HG03457 (cell line): ENCODE results near the gene KCNJ1.
A peak's percentile ranks its signal among the peaks of the same experiment; 100 is the strongest.

Source experiments
- ATAC-seq: cut with Tn5 transposase; IDR thresholded peaks from one replicate; pipeline ENCODE4 v1.9.1; 2021; ENCODE audit warnings: moderate number of reproducible peaks; ENCODE audit not compliant: unreplicated experiment

KCNJ1 gene

GRCh38 chr11:128882451-128882850 is 15.4 kb upstream of the KCNJ1 start:
- no peak for ATAC-seq

DNA sequence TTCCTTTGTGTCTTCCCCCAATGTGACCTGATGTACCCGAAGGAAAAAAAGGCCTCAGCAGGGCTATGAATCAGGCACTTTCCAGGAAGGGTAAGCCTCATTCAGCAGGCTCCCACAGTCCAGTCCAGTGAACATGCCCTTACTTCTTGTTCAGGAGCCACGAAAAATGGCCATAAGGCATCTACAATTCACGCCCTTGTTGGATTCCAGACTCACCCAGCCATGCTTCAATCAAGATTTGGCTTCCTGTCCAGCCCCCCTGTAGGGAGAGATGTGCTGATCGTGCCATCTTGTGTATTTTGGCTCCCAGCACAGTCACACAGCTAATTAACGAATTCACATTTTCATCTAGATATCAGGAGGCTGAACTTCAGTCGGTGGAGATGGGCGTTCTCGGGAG is 14.1 kb upstream of the KCNJ1 start:
- ATAC-seq: no peak

- no peak for ATAC-seq
These were observed 12.7 kb upstream of the KCNJ1 start for GRCh38 chr11:128879817-128880216.

DNA sequence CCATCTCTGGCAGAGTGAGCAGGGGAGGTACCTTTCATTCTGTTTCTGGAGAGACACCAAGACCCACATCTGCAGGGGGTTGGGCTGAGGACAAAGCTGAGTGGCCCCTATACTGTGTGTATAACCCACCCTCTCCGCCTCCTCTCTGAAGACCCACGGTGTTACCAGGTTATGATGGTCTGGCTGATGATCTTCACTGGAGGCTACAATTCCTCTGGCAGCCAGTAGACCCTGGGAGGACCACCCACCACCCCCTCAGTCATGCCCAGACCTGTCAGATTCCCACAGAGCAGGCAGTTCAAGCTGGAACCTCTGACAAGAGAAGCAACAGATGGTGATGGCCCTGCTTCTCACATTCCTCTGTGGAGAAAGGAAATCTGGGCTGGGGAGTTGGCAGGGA is 11.4 kb upstream of the KCNJ1 start:
- no peak for ATAC-seq

DNA sequence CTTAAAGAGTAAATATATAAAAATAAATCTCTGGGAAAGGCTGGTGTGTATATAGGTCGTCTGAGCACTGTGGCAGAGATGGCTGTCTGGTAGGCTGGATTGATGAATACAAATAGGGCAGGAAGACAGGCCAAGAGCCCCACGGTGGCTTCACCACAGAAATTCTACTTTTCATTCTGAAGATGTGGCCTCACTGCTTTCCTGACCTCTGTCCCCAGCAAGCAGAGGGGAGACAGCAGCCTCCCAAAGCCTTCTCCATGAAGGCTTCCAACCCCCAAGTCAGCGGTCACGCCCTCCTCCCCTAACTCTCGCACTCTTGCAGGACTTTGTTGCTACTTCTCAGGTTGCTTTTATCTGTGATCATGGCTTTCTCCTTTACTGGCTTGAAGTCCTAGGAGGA is 10.6 kb upstream of the KCNJ1 start:
- ATAC-seq: no peak

GRCh38 chr11:128876133-128876650 is 9.1 kb upstream of the KCNJ1 start:
- ATAC-seq: no peak

- no peak for ATAC-seq
These were observed 7.3 kb upstream of the KCNJ1 start for GRCh38 chr11:128874427-128874826.

DNA sequence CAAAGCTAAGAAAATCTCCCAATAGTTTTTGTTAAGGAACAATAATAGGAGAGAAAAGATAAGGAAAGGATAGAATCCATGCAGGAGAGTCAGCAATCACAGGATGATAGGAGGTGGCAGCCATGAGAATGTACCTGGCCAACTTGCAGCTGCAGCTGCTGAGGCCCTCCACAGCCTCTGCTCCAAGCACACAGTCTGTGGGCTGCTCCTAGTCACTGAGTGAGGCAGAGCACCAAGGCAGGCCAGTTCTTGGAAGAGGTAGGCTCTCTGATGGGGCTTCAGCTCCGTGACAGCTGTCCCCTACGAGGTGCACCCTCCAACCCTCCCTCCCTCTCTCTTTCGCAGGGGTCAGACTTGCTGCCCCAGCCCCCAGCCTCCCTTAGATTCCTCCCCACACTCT is 5.5 kb upstream of the KCNJ1 start:
- ATAC-seq: no peak

GRCh38 chr11:128872094-128872493 is 5.0 kb upstream of the KCNJ1 start:
- no peak for ATAC-seq

DNA sequence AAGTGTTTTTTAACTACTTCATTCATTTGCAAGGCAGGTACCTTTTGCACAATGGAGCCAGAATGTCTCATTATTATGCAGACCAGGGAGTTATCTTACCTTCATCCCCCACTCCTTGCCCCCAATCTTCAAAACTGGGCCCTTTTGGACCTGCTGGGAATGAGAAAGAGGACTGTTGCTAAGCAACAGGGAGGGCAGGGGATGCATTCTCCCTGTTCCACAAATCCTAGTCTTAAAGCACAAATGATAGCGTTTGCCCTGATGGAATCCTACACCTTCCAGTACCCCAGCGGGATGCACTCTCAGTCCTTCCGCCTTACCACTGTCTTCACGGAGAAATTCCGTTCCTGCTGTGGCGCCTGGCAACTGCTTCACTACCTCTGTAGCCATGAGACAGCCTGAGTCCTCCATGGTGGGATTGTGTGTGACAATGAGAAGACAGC is 4.1 kb upstream of the KCNJ1 start:
- no peak for ATAC-seq

DNA sequence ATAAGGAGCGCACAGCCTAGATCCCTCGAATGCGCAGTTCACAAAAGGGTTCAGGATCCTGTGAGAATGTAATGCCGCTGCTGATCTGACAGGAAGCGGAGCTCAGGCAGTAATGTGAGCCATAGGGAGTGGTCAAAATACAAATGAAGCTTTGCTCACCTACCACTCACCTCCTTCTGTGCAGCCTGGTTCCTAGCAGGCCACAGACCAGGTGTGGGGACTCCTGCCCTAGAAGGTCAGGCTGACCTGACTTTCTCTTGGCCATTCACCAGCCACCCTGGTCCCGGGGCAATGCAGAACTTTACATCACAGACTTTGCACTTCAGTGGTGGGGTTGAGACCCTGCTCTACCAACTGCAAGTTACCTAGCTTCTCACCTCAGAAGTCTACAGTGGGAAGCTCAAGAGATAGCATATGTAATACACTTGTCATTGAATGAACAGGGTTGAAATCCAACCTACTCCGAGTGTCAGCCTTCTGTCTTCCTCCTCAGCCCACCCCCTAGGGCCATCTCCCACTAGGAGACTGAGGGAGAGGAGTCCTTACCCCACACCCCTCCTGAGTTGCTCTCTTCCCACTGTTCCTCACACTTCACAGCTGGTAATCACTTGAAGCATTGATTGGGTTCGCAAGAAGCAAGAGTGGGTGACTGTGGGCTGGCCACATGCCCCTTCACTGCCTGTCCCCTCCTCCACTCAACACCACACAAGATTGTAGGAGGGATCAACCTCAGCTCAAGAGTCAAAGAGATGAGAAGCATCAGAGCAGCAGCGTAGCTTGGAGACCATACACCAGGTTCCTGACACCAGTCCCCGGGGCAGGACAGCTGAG is 2.0 kb upstream of the KCNJ1 start:
- no peak for ATAC-seq

DNA sequence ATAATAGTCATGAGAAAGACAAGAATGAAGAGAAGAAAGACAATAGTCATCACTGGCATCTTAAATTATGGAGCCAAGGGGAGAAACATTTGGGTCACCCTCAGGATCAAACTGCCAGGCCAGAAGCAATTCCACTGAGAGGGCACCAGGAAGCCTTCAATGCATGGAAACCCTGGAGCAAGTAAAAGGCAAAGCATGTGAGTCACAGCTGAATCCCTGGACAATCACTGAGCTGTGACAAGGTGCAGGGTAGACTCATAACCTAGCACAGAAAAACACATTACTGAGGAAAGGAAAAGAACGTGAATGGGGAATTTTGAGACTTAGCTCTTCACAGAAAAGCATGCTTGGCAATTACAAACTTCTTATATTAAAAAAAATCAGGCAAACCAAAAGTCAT is 1.6 kb downstream of the KCNJ1 start:
- ATAC-seq: no peak

DNA sequence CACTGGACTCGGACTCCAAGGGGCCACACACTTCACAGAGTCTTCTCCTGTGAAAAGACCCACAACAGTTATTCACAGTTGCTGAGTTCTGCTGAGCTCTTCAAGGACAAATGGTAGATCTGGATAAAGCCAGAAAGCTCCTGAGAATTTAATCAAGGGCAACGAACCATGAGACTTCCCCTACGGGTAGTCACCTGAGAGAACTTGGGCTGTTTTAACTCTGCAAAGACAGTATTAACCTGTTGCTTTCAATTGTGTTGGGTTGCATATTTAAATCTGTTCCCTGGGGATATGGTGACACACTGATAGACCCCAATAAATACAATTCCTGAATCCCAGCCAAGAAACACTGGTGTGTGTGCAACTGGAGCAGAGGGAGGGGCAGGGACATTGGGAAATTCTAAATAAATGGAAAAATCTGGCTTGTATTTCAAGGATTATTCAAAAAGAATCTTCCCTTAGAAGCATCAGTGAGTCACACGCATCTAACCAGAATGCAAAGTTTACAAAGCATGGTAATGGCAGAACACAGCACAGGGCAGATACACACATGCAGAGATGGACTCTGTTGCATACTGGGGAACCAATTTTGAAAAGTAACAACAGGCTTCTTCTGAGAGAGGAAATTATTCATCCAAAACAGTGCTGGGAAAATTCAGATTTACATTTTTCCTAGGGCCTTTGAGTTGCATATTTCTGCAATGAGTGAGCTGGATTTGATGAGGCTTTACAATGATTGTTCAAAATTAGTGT is 4.0 kb downstream of the KCNJ1 start:
- no peak for ATAC-seq

DNA sequence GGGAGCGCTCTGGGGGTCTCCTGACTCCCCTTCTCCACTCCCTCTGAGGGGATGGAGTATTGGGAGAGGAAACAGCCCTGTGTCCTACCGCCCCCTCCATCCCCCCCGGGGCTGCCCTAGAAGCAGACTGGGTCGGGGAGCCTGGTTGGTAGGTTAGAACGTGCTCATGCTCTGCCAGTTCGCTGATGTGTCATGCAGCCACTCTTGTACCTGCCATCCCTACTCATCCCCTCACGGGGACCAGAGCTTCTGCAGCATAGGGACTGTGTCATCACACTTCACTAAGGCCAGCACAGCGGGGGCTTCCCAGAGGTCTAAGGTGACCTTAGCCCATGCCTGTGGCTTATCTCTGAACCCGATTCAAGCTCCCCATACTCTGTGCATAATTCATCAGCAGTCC is 4.7 kb downstream of the KCNJ1 start:
- ATAC-seq: no peak

DNA sequence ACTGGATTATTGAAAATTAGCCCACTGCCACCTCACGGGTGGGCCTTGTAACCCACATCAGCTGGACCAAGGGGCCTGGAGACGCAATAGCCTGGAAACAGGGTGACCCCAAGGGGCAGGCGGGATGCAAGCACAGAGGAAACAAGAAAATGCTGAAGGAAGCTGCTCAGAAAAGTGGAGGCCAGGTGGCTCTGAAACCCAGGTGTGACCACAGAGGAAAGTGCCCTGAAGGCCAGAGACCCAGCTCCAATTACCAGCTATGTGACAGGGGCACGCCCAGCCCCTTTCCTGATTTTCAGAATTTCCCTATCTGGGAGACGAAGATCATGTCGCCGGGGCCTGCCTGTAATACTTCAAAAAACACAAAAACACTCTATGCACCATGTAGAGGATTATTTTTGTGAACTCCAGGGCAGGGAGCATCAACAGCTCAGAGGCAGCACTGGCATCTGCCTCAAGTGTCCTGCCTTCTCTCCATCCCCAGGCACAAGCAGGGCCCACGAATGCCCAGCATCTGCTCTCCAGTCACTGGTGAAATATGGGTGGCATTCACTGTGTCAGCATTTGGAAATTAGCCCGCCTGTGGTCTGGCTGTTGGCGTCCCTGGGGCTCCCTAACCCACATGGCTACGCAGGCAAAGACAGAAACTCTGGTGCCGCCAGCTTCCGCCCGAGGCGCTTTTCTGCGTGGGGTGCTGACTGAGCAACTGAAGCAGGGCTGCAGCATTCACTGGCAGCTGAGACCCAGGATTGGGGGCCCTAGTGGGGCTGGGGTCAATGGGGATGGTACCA is 6.3 kb downstream of the KCNJ1 start:
- no peak for ATAC-seq

GRCh38 chr11:128859563-128860441 is 7.3 kb downstream of the KCNJ1 start:
- ATAC-seq: peak; percentile 95

DNA sequence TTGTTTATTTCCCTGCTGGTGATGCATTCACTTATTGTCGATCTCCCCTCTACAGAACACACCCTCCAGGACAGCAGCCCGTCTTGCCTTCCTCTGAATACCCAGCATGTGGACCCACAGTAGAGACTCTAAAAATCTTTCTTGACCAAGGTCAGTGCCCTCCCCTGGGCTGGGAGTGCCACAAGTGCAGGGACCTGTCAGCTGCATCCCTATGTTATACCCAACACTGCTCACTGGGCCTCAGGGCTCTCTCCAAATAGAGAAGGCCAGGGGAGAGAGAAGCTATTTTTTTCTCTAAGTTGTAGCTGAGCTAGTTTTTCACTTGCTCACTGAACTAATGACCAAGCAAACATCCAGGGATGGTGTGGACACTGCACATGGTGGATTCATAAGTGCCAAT is 9.8 kb downstream of the KCNJ1 start:
- ATAC-seq: no peak

DNA sequence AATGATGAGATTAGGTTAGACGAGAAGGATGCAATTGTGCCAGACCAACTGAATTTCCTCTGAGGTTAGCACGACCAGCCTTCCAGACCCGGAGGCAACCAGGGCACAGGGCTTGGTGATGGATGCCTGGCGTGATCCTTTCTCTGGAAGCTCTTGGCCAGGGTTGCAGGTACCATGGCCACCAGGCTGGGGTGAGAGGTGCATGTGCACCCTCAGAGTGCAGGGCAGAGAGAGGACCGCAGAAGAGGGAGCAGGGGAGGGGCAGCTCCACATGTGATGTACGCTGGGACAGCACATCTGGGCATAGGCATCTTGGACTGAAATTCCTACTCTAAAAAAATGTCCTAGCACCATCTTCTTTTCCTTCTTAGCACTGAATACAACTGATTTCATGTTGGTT is 10.9 kb downstream of the KCNJ1 start:
- no peak for ATAC-seq

DNA sequence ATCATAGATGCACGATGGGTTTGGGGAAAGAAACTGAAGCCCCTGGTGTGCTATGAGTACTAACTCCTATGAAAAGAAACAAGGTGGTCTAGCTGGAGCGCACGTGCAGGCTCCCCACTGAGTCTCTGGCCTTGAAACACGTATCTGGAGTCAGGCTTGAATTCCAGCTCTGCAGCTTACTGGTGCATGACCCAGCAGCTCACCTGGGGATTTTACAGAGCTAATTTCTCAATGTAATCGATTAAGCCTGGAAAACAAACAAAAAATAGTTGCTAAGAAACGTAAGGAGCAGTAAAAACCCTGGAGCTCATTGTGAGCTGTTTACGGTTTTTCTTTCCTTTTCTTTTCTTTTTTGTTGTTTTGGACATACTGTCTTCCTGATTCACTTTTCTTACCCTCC is 12.3 kb downstream of the KCNJ1 start:
- no peak for ATAC-seq

GRCh38 chr11:128853559-128853958 is 13.5 kb downstream of the KCNJ1 start:
- no peak for ATAC-seq
